Effector memory CD4-positive, alpha-beta T cell (primary cell): ENCODE measurements around the gene OR6B3.
A peak's percentile ranks its signal among the peaks of the same experiment; 100 is the strongest.

Experiments used
- DNase-seq, 3 donors: peaks; one replicate each; pipeline ENCODE4 v3.0.0-alpha.2; 2020
- H3K27ac ChIP-seq: 2 replicates; pipeline ENCODE4 v1.7.0; 2013; ENCODE audit warnings: mild to moderate bottlenecking, low read length, moderate library complexity; ENCODE audit not compliant: insufficient read depth, poor library complexity, severe bottlenecking
- H3K27me3 ChIP-seq: replicated peaks from 2 replicates; pipeline ENCODE4 v1.7.0; 2013; ENCODE audit warnings: mild to moderate bottlenecking, low read length; ENCODE audit not compliant: insufficient read depth, control insufficient read depth, poor library complexity, severe bottlenecking
- H3K36me3 ChIP-seq: 2 replicates; pipeline ENCODE4 v1.7.0; 2013; ENCODE audit warnings: mild to moderate bottlenecking, low read length, moderate library complexity; ENCODE audit not compliant: control insufficient read depth, insufficient read depth
- H3K4me1 ChIP-seq: 2 replicates; pipeline ENCODE4 v1.7.0; 2013; ENCODE audit warnings: low read length, mild to moderate bottlenecking; ENCODE audit not compliant: control insufficient read depth, insufficient read depth, poor library complexity, severe bottlenecking
- H3K4me3 ChIP-seq: 2 replicates; pipeline ENCODE4 v1.7.0; 2013; ENCODE audit warnings: low read length, low read depth, mild to moderate bottlenecking; ENCODE audit not compliant: insufficient read depth, poor library complexity, severe bottlenecking
- H3K9me3 ChIP-seq: 2 replicates; pipeline ENCODE4 v1.7.0; 2013; ENCODE audit warnings: mild to moderate bottlenecking, low read length, moderate library complexity; ENCODE audit not compliant: control insufficient read depth

Gene OR6B3

DNA sequence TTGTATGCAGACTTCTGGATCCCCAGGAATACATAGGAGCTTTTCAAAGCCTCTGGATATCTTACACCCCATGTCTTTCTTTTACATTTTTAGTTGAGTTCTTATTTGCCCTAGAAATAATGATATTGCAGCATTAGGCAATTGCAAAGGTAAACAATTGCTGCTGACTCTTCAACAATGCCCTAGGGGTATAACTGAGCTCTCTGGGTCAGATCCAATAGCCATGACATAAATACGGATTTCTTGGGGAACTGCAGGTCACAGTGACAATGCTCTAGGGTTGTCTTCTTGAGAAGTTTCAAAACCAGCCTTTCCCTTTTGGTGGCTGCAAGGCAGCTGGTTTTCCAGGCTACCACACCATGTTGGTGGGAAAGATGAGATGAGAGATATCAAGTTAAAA is 16.5 kb upstream of the OR6B3 start:
- no peak for DNase-seq
- no peak overlapping the region for H3K27ac ChIP-seq

DNA sequence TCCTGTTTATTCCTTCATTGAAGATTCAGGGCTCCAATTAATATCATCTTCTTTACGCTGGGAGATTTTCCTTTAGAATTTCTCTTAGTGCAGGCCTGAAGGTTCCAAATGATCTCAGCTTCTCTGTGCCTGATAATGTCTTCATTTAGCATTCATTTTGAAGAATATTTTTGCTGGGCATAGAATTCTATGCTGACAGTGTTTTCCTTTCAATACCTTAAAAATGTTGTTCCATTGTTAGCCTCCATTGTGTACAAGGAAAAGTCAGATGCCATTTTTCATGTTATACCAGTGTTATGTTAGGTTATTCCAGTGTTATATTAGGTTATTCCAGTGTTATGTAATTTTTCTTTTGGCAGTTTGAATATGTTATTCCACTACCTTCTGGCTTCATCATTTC is 14.9 kb upstream of the OR6B3 start:
- Histone ChIP-seq H3K4me1 (no peaks in the 10 kb centered on the region), H3K36me3 (no peaks in the 10 kb centered on the region), H3K4me3 (no peak overlapping the region), H3K27me3 (no peaks in the 10 kb centered on the region), H3K9me3 (no peaks in the 10 kb centered on the region), H3K27ac (no peak overlapping the region)
- DNase-seq: no peak

More for the DNA sequence above, 16.5 kb upstream of the OR6B3 start:
- H3K27me3 ChIP-seq: no peaks in the 10 kb centered on the region
- no peaks in the 10 kb centered on the region for H3K36me3 ChIP-seq
- no peaks in the 10 kb centered on the region for H3K9me3 ChIP-seq
- H3K4me3 ChIP-seq: no peak overlapping the region
- H3K4me1 ChIP-seq: no peaks in the 10 kb centered on the region

DNA sequence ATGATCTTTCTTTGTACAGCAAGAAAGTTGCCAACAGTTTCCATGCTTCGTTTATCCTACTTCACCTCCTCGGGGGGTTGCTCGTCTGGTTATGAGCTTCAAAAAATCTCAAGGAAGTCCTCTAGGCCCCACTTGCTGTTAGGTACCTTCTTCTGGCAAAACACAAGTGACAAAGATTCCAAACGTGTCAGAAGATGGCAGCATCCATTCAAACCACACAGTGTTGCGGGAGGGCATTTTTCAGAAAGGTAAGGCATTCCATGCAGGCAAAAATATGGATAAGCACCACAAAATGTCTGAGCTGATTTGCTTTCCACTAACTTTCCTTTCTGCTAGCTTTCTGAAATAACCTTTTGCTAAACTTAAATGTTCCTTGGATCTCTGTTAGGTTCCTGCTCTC is 13.2 kb upstream of the OR6B3 start:
- DNase-seq: no peak
- Histone ChIP-seq H3K4me1 (no peaks in the 10 kb centered on the region), H3K27ac (no peak overlapping the region), H3K27me3 (no peaks in the 10 kb centered on the region), H3K36me3 (no peaks in the 10 kb centered on the region), H3K9me3 (no peaks in the 10 kb centered on the region), H3K4me3 (no peak overlapping the region)

DNA sequence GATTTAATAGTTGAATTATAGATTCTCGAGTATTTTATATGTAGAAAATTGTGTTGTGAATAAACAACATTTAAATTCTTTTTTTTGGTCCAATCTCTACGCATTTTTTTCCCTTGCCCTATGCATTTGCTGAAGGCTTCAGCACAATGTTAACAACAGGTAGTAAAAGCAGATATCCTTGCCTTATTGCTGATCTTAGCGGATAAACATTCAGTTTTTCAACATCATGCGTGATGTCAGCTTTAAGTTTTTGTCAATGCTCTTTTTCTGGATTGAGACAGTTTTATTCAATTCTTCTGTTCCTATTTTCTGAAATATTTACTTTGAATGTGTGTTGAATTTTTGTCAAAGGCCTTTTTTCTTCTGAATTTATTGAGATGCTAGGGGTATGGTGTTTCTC is 11.6 kb upstream of the OR6B3 start:
- no peaks in the 10 kb centered on the region for H3K36me3 ChIP-seq
- no peak overlapping the region for H3K4me3 ChIP-seq
- no peaks in the 10 kb centered on the region for H3K27me3 ChIP-seq
- H3K27ac ChIP-seq: no peak overlapping the region
- H3K4me1 ChIP-seq: no peaks in the 10 kb centered on the region
- no peaks in the 10 kb centered on the region for H3K9me3 ChIP-seq
- DNase-seq: no peak

DNA sequence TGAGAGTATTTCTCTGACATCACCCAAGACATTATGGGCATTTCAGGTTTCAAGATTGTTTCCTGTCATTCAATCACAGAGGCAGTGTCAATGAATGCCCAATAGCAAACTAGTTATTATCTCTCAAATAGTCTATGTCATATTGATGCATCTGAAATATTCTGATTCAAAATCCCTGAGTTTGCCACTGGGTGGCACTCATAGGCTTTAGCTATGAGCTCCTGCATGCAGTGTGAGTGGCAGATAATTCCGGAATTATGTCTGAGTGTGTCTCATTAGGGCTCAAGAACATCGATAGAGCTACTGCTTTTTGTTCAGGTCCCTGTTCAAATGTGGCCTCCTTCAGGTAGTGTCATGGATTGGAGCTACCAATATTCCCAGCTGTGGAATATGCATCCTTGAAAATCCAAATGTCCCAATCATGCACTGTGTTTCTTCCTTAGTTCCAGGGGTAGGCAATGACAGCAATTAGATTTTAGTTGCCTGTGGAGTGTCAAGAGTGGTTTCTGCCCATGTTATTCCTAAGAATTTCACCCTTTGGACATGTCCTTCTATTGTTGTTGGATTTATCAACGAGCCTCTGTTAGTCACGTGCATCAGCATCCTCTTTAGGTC is 7.8 kb upstream of the OR6B3 start:
- DNase-seq: peak in 1 of 3 donors; percentile 24
- Histone ChIP-seq H3K4me3 (no peak overlapping the region), H3K9me3 (no peaks in the 10 kb centered on the region), H3K4me1 (no peaks in the 10 kb centered on the region), H3K36me3 (no peaks in the 10 kb centered on the region), H3K27ac (no peak overlapping the region), H3K27me3 (no peaks in the 10 kb centered on the region)

DNA sequence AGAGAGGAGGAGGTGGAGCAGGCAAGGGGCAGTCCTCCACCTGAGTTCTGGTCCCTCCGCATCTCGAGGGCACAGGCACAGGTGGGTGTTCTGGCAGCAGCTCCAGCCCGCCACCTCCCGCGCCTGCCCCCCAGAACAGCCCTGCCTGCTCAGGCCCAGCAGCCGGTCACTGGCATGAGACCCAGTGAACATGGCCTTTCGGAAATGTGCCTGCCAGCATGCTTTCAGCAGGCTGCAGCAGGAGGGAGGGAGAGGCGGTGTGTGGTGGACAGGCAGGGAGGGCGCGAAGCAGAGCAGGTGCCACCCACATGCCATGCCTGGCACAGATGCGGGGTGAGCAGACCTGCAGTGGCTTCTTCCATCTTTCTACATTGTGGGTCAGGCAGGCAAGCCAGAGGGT is 3.4 kb upstream of the OR6B3 start:
- no peak overlapping the region for H3K27ac ChIP-seq
- no peak overlapping the region for H3K4me3 ChIP-seq
- no peaks in the 10 kb centered on the region for H3K9me3 ChIP-seq
- H3K27me3 ChIP-seq: peaks cover 9% of the 10 kb centered on the region
- no peaks in the 10 kb centered on the region for H3K4me1 ChIP-seq
- no peak for DNase-seq
- H3K36me3 ChIP-seq: no peaks in the 10 kb centered on the region

DNA sequence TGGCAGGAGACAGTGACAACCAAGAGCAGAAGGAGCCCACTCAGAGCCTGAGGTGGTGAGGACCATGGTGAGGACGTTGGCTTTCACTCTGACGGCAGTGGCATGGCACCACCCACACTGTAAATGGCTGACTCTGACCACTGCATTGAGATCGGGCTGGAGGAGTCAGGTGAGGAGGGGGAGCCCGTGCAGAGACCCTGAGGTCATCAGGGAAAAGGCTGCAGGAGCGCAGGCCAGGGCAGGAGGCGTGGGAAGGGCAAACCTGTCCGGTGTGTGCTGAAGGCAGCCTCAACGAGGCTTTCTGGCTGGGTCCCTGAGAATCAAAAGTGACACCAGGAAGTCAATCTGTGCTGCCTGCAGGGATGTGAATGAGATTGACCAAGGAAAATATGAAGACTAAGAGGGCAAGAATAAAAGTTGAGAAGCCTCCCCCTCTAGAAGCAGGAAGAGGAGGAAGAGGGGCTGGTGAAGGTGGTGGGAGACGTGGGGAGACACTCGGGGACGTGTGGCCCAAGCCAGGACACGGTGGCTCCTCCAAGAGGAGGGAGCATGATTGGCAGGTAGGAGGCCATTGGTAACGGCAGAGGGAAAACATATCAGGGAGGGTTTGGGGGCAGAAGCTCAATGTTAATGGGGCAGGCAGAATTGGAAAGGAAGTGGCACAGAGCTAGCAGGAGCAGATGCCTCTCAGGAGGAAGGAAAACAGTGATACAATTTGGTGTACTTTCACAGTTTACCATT is 2.0 kb upstream of the OR6B3 start:
- Histone ChIP-seq H3K27ac (no peak overlapping the region), H3K27me3 (peaks cover 9% of the 10 kb centered on the region), H3K9me3 (no peaks in the 10 kb centered on the region), H3K4me3 (no peak overlapping the region), H3K36me3 (no peaks in the 10 kb centered on the region), H3K4me1 (no peaks in the 10 kb centered on the region)
- no peak for DNase-seq

DNA sequence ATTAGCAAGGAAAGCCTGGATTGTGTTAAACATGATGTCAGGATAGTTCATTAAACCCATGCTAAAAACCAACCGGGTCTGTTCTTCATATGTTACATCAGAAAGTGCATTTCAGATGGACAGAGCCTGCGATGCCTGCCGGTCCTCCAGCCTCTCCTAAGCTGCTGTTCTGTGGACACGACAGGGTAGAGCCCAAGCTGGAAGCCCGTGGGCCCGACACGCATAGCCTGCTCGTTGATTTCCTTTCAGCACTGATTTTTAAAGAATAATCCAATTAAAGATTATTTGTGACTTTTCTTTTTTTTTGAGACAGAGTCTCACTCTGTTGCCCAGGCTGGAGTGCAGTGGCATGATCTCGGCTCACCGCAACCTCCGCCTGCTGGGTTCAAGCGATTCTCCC is 797 bp downstream of the OR6B3 start:
- DNase-seq: no peak
- Histone ChIP-seq H3K9me3 (no peaks in the 10 kb centered on the region), H3K36me3 (no peaks in the 10 kb centered on the region), H3K27ac (no peak overlapping the region), H3K4me1 (no peaks in the 10 kb centered on the region), H3K27me3 (peaks cover 12% of the 10 kb centered on the region), H3K4me3 (no peak overlapping the region)

DNA sequence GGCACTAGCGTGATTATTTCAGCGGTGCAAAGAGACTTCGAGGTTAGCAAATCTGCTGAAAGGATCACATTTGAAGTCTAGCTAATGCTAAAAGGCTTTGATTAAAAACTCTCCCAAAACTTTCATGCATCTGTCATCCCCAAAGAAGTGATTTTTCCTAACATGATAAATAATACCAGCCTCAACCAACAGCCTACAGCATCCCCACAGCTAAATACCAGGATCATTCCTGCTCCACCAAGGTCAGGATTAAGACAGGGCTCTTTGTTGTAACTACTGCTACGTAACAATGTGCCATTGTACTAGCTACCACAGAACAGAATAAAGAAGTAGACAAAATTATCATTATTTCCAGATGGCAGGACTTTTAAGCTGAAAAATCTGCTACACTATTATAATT is 1.6 kb downstream of the OR6B3 start:
- H3K4me3 ChIP-seq: no peak overlapping the region
- H3K36me3 ChIP-seq: no peaks in the 10 kb centered on the region
- H3K9me3 ChIP-seq: no peaks in the 10 kb centered on the region
- no peak for DNase-seq
- H3K27ac ChIP-seq: no peak overlapping the region
- no peaks in the 10 kb centered on the region for H3K4me1 ChIP-seq
- peaks cover 12% of the 10 kb centered on the region for H3K27me3 ChIP-seq

DNA sequence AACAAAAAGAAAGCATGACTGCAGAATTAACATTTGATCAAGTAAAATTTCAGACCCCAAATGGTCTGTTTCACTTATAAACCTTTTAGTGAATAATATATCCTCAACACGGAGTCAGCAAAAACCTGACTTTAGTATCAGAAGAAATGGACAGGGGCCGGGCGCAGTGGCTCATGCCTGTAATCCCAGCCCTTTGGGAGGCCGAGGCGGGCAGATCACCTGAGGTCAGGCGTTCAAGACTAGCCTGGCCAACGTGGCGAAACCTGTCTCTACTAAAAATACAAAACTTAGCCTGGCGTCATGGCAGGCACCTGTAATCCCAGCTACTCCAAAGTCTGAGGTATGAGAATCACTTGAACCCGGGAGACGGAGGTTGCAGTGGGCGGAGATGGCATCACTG is 3.0 kb downstream of the OR6B3 start:
- no peaks in the 10 kb centered on the region for H3K9me3 ChIP-seq
- DNase-seq: no peak
- peaks cover 12% of the 10 kb centered on the region for H3K27me3 ChIP-seq
- no peaks in the 10 kb centered on the region for H3K36me3 ChIP-seq
- H3K27ac ChIP-seq: no peak overlapping the region
- no peaks in the 10 kb centered on the region for H3K4me1 ChIP-seq
- no peak overlapping the region for H3K4me3 ChIP-seq
